ENCODE measurements around the gene SIAH1.

DNA sequence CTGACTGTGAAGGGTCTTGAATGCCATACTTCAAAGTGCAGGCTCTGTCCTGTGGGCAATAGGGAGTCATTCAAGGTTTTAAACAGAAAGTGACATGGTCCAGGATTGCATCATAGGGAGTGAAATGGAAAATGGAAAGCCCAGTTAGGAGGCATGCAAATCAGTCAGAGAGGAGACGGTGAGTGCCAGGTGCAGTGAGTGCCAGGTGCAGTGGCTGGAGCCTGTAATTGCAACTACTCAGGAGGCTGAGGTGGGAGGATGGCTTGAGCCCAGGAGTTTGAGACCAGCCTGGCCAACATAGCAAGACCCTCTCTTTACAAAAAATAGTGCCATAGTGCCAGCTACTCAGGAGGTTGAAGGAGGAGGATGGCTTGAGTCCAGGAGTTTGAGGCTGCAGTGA lies 35.2 kb upstream of the SIAH1 start:
- TF ChIP-seq, protein P1, sequence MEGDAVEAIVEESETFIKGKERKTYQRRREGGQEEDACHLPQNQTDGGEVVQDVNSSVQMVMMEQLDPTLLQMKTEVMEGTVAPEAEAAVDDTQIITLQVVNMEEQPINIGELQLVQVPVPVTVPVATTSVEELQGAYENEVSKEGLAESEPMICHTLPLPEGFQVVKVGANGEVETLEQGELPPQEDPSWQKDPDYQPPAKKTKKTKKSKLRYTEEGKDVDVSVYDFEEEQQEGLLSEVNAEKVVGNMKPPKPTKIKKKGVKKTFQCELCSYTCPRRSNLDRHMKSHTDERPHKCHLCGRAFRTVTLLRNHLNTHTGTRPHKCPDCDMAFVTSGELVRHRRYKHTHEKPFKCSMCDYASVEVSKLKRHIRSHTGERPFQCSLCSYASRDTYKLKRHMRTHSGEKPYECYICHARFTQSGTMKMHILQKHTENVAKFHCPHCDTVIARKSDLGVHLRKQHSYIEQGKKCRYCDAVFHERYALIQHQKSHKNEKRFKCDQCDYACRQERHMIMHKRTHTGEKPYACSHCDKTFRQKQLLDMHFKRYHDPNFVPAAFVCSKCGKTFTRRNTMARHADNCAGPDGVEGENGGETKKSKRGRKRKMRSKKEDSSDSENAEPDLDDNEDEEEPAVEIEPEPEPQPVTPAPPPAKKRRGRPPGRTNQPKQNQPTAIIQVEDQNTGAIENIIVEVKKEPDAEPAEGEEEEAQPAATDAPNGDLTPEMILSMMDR (IDR thresholded peaks at IDR 0.05; ENCODE audit: poor library complexity), result no peak
- no peak for TF ChIP-seq EZH2 (IDR thresholded peaks at IDR 0.05; ENCODE audit: borderline replicate concordance)

All from hepatocyte (in vitro differentiated cells).